T-cell (primary cell): Measurements from ENCODE around the gene KDELR3. TPM values are rescaled to one million over a fixed set of nuclear protein-coding genes. Genes with fewer than 3 reads are reported as not detected.

Experiments
- ATAC-seq, 4 experiments: fragments of 200-7000 bp in 3 of 4; fragments of 150-1000 bp in 1 of 4; cut with Tn5 transposase; replicated peaks in 1 of 4; 1 replicate in 3 of 4; 2 replicates in 1 of 4; pipeline ENCODE4 v1.10.0; 2021; ENCODE audit warnings: moderate library complexity in 3 of 4, mild to moderate bottlenecking in 2 of 4, moderate number of reproducible peaks in 1 of 4
- CTCF ChIA-PET, 2 donors: fragments of 300-600 bp; sonication (Branson Sonifier 250); formaldehyde crosslinking; loops; one replicate each; lab custom pipeline; 2022; ENCODE audit warnings: antibody characterized with exemption in 2 of 2; lab: Charles Lee
- POLR2A ChIA-PET, 2 donors: fragments of 300-600 bp; sonication (Branson Sonifier 250); formaldehyde crosslinking; loops; one replicate each; lab custom pipeline; 2022; ENCODE audit warnings: antibody characterized with exemption in 2 of 2; lab: Charles Lee
- DNase-seq, 35 experiments: peaks; one replicate each; pipeline versions ENCODE4 v3.0.0 to v3.0.0-alpha.2; 2013 to 2023
- H3K27ac ChIP-seq: one replicate; pipeline ENCODE4 v1.5.1; 2013; ENCODE audit warnings: low read length
- H3K27me3 ChIP-seq, 2 experiments: replicated peaks in 1 of 2; 1 replicate in 1 of 2; 2 replicates in 1 of 2; pipeline versions ENCODE4 v1.6.1 to v1.7.0; 2013; ENCODE audit warnings: low read length in 1 of 2, mixed read lengths in 1 of 2; ENCODE audit not compliant: control insufficient read depth in 2 of 2, insufficient read depth in 2 of 2; ENCODE audit errors: extremely low read depth in 1 of 2
- H3K36me3 ChIP-seq, 2 donors: 1 replicate in 1 of 2; 2 replicates in 1 of 2; pipeline versions ENCODE4 v1.6.1 to v1.7.0; 2013; ENCODE audit warnings: low read length in 1 of 2; ENCODE audit not compliant: control insufficient read depth in 2 of 2, insufficient read depth in 1 of 2; ENCODE audit errors: extremely low read depth in 1 of 2
- H3K4me1 ChIP-seq, 2 experiments: 1 replicate in 1 of 2; 2 replicates in 1 of 2; pipeline versions ENCODE4 v1.6.1 to v1.7.0; 2013; ENCODE audit warnings: low read length in 2 of 2, mixed read lengths in 1 of 2; ENCODE audit not compliant: insufficient read depth in 2 of 2, control insufficient read depth in 1 of 2; ENCODE audit errors: extremely low read depth in 1 of 2
- H3K4me3 ChIP-seq, 2 donors: 1 replicate in 1 of 2; 2 replicates in 1 of 2; pipeline versions ENCODE4 v1.5.1 to v1.7.0; 2013; ENCODE audit warnings: mild to moderate bottlenecking in 2 of 2, low read length in 1 of 2, moderate library complexity in 1 of 2; ENCODE audit not compliant: control insufficient read depth in 1 of 2; ENCODE audit errors: extremely low read depth in 1 of 2
- H3K9me3 ChIP-seq: 2 replicates; pipeline ENCODE4 v1.7.0; 2013
- H3K27ac Mint-ChIP-seq, 2 donors: one replicate each; pipeline ENCODE4 v1.8.0; 2020 to 2021; ENCODE audit warnings: mild to moderate bottlenecking in 2 of 2, mixed read lengths in 2 of 2
- H3K27me3 Mint-ChIP-seq, 2 donors: one replicate each; pipeline ENCODE4 v1.8.0; 2021 to 2022; ENCODE audit warnings: mixed read lengths in 2 of 2
- H3K36me3 Mint-ChIP-seq: one replicate; pipeline ENCODE4 v1.8.0; 2021; ENCODE audit warnings: mixed read lengths
- H3K4me1 Mint-ChIP-seq, 3 donors: one replicate each; pipeline ENCODE4 v1.8.0; 2020 to 2022; ENCODE audit warnings: mixed read lengths in 3 of 3, mild to moderate bottlenecking in 1 of 3
- H3K4me3 Mint-ChIP-seq, 3 donors: one replicate each; pipeline ENCODE4 v1.8.0; 2020 to 2022; ENCODE audit warnings: mild to moderate bottlenecking in 3 of 3, mixed read lengths in 3 of 3, moderate library complexity in 3 of 3
- H3K9me3 Mint-ChIP-seq, 3 donors: one replicate each; pipeline ENCODE4 v1.8.0; 2020 to 2022; ENCODE audit warnings: mixed read lengths in 3 of 3
- WGBS: methylation state at CpG from one replicate; pipeline ENCODE4 v1.1.5; 2013; ENCODE audit warnings: missing lambda C conversion rate; ENCODE audit not compliant: insufficient coverage; 5-methylcytosine and 5-hydroxymethylcytosine counted together
- total RNA-seq, 35 experiments: library from RNA in 6 of 35; stranded (reverse) in 6 of 35; fragments of 120-200 nt in 1 of 35; gene quantifications; one replicate each; pipeline versions ENCODE4 v1.2.1 to v1.2.4 and lab custom pipeline; 2013 to 2026

KDELR3 gene
- total RNA-seq (under 1 TPM in 3 of 5 donors, not detected in 2; 0.20 to 0.29 (median 0.25) TPM), total RNA-seq (lab: John Stamatoyannopoulos, UW) (0 to 0.48 (median 0.05) reads per million in 29 experiments)
- total RNA-seq (2013) = 0.28 TPM

- no peaks in the 10 kb centered on the region for H3K9me3 Mint-ChIP-seq
- ChIA-PET POLR2A (no interaction called here), CTCF (no interaction called here)
- DNase-seq (peak in 10 of 35 experiments; percentile 17 to 55 (median 30)), ATAC-seq (peak; percentile 60 to 80 (median 74))
- Histone ChIP-seq H3K27me3 (peaks cover 2 to 75% of the 10 kb centered on the region in 2 experiments), H3K36me3 (no peaks in the 10 kb centered on the region), H3K4me3 (peak within 1 kb of the TSS; percentile 33 to 62), H3K4me1 (peaks cover 4 to 13% of the 10 kb centered on the region in 2 experiments), H3K9me3 (no peaks in the 10 kb centered on the region), H3K27ac (no peak within 1 kb of the TSS)
- H3K27ac Mint-ChIP-seq = peak within 1 kb of the TSS in 1 of 2 donors; percentile 4
- 3% methylated on average over 49 of the region's 53 CpGs for WGBS
- peaks cover 4 to 10% (median 7%) of the 10 kb centered on the region in 3 donors for H3K4me1 Mint-ChIP-seq
- H3K36me3 Mint-ChIP-seq = no peaks in the 10 kb centered on the region
- peak within 1 kb of the TSS; percentile 56 to 79 (median 63) for H3K4me3 Mint-ChIP-seq
- H3K27me3 Mint-ChIP-seq = peaks cover 27 to 46% of the 10 kb centered on the region in 2 donors
These were observed at the start of gene KDELR3 for GRCh38 chr22:38467904-38468442. TSS of gene KDELR3 (plus strand) at chr22:38468096. CDS start at chr22:38468234, 138 bp downstream.

DNA sequence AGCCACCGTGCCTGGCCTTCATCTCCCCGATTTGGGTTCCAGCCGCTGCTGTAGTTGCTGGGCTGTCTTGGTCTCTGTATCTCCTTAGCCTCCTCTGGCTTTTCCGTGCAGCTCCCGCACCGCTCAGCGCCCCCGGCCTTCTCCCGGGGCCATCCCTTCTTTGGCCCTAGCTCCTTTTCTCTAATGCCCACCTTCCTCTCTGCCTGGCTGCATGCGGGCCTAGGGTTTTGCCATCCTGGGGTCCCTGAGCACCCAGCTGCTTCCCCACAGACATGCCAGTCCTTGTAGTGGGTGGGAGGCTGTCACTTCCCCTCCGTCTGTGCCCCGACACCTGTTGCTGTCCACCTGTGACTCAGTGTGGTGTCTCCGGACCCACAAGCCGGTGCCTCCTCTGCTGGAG is 49.3 kb upstream of the KDELR3 start:
- WGBS = 82% methylated on average over 12 of the region's 14 CpGs
- Mint-ChIP-seq H3K27me3 (no peaks in the 10 kb centered on the region), H3K9me3 (no peaks in the 10 kb centered on the region), H3K4me3 (no peak overlapping the region), H3K4me1 (no peaks in the 10 kb centered on the region), H3K36me3 (no peaks in the 10 kb centered on the region), H3K27ac (no peak overlapping the region)
- Histone ChIP-seq H3K27me3 (peaks cover 0 to 12% of the 10 kb centered on the region in 2 experiments), H3K4me3 (no peak overlapping the region), H3K9me3 (no peaks in the 10 kb centered on the region), H3K36me3 (no peaks in the 10 kb centered on the region), H3K27ac (no peak overlapping the region), H3K4me1 (no peaks in the 10 kb centered on the region)
- ATAC-seq (no peak), DNase-seq (no peak)
- CTCF ChIA-PET = no interaction called here
- POLR2A ChIA-PET = interaction anchor here in 1 of 2 donors (0.6 kb wide), 1 partner anchor 59 kb away, joined by 3 read pairs; no protein-coding TSS in a partner anchor

DNA sequence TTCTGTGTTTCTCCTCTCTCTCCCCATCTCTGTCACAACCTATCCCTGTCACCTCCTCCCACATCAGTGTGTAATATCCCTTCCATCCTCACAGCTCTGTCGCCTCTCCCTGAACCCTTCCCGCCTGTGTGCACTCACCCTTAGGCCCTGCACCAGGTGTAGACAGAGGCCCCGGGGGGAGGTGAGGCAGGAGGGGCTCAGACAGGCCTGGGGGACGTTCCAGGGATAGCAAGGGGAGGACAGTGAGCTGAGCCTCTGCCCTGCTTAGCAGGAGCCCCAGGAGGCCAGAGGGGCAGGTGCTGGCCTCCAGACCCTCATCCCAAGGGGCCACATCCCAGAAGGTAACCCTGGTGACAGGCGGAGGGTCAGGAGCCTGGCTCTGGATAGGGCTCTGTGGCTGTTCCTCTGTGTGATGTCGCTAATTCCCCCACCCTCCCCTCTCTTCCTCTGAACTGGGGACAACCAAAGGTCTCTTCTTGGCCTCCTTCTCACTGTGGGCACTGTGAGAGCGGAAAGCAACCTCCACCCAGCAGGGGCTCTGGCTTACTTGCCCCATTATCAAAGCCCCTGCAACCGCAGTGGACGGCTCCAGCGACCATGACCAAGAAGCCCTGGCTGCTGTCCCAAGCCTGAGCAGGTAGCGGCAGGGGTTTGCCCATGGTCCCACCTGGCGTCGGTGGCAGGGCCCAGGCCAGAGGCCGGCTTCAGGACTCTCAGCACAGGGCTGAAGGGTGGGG is 48.6 kb upstream of the KDELR3 start:
- no peak overlapping the region for H3K27ac ChIP-seq
- H3K4me1 ChIP-seq = no peaks in the 10 kb centered on the region
- H3K4me3 ChIP-seq = no peak overlapping the region
- 89% methylated on average over 10 of the region's 14 CpGs for WGBS
- ChIA-PET POLR2A (no interaction called here), CTCF (no interaction called here)
- no peaks in the 10 kb centered on the region for H3K36me3 Mint-ChIP-seq
- ATAC-seq = no peak
- DNase-seq = no peak
- H3K27me3 ChIP-seq = peaks cover 0 to 12% of the 10 kb centered on the region in 2 experiments
- no peaks in the 10 kb centered on the region for H3K27me3 Mint-ChIP-seq
- no peaks in the 10 kb centered on the region for H3K4me1 Mint-ChIP-seq
- no peak overlapping the region for H3K4me3 Mint-ChIP-seq
- no peaks in the 10 kb centered on the region for H3K9me3 Mint-ChIP-seq
- no peak overlapping the region for H3K27ac Mint-ChIP-seq
- H3K9me3 ChIP-seq = no peaks in the 10 kb centered on the region
- H3K36me3 ChIP-seq = no peaks in the 10 kb centered on the region

DNA sequence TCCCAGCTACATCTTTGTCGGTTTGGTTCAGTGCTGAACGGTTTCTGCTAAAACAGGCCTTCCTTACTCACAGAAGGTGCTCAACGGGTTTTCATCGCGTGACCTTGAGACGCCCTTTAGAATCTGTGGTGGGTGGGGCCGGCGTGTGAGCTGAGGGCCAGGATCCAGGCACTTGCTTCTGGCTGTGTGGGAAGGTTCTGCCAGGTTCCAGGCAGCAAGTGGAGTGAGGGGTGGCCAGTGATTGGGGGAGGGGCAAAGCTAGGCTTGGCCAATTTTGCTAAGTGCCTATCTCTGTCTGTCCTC is 48.1 kb upstream of the KDELR3 start:
- WGBS = 94% methylated on average over 3 of the region's 8 CpGs
- H3K27ac Mint-ChIP-seq = no peak overlapping the region
- Histone ChIP-seq H3K4me1 (no peaks in the 10 kb centered on the region), H3K9me3 (no peaks in the 10 kb centered on the region), H3K36me3 (no peaks in the 10 kb centered on the region), H3K27me3 (peaks cover 0 to 12% of the 10 kb centered on the region in 2 experiments), H3K4me3 (no peak overlapping the region), H3K27ac (no peak overlapping the region)
- ChIA-PET POLR2A (interaction anchor here in 1 of 2 donors (0.7 kb wide), 1 partner anchor 65 kb away, joined by 3 read pairs; no protein-coding TSS in a partner anchor), CTCF (no interaction called here)
- H3K4me3 Mint-ChIP-seq = no peak overlapping the region
- H3K27me3 Mint-ChIP-seq = no peaks in the 10 kb centered on the region
- no peak for ATAC-seq
- H3K4me1 Mint-ChIP-seq = no peaks in the 10 kb centered on the region
- no peak for DNase-seq
- H3K9me3 Mint-ChIP-seq = no peaks in the 10 kb centered on the region
- no peaks in the 10 kb centered on the region for H3K36me3 Mint-ChIP-seq

GRCh38 chr22:38420734-38421133 is 47.2 kb upstream of the KDELR3 start:
- Mint-ChIP-seq H3K4me1 (no peaks in the 10 kb centered on the region), H3K9me3 (no peaks in the 10 kb centered on the region), H3K4me3 (no peak overlapping the region), H3K27me3 (no peaks in the 10 kb centered on the region), H3K27ac (no peak overlapping the region), H3K36me3 (no peaks in the 10 kb centered on the region)
- no peak overlapping the region for H3K4me3 ChIP-seq
- no peaks in the 10 kb centered on the region for H3K4me1 ChIP-seq
- peaks cover 0 to 12% of the 10 kb centered on the region in 2 experiments for H3K27me3 ChIP-seq
- DNase-seq = no peak
- H3K36me3 ChIP-seq = no peaks in the 10 kb centered on the region
- no peak for ATAC-seq
- ChIA-PET POLR2A (no interaction called here), CTCF (no interaction called here)
- H3K27ac ChIP-seq = no peak overlapping the region
- WGBS = no CpG with 5 or more reads among the region's 4 CpGs
- H3K9me3 ChIP-seq = no peaks in the 10 kb centered on the region

- no peaks in the 10 kb centered on the region for H3K27me3 Mint-ChIP-seq
- Histone ChIP-seq H3K27me3 (peaks cover 0 to 12% of the 10 kb centered on the region in 2 experiments), H3K36me3 (no peaks in the 10 kb centered on the region), H3K4me3 (no peak overlapping the region), H3K4me1 (no peaks in the 10 kb centered on the region), H3K9me3 (no peaks in the 10 kb centered on the region), H3K27ac (no peak overlapping the region)
- ChIA-PET POLR2A (interaction anchor here in 1 of 2 donors (0.5 kb wide), 1 partner anchor 11 kb away, joined by 14 read pairs; no protein-coding TSS in a partner anchor), CTCF (interaction anchor here in 1 of 2 donors (0.7 kb wide), 1 partner anchor 382 kb away, joined by 4 read pairs; no protein-coding TSS in a partner anchor)
- no peak overlapping the region for H3K27ac Mint-ChIP-seq
- no peaks in the 10 kb centered on the region for H3K36me3 Mint-ChIP-seq
- ATAC-seq (no peak), DNase-seq (no peak)
- 80% methylated on average over 15 of the region's 21 CpGs for WGBS
- no peak overlapping the region for H3K4me3 Mint-ChIP-seq
- H3K4me1 Mint-ChIP-seq = no peaks in the 10 kb centered on the region
- no peaks in the 10 kb centered on the region for H3K9me3 Mint-ChIP-seq
These were observed 45.0 kb upstream of the KDELR3 start for GRCh38 chr22:38422611-38423511.
